ENCODE measurements around the gene RGS21. TPM values are rescaled to one million over a fixed set of nuclear protein-coding genes. Genes with fewer than 3 reads are reported as not detected.
"Not testable (repeated sequence)": the region's sequence is repeated elsewhere in the genome, so short reads cannot be mapped to it uniquely, and the experiment has no call there.

The RGS21 gene
- total RNA-seq (2014; rRNA removed; shearing (Covaris generic); ENCODE audit: low replicate concordance): not detected in 2 replicates

- DNase-seq (ENCODE audit: low read depth): no peak
Measured at GRCh38 chr1:192316942-192317450, at the start of gene RGS21. TSS of gene RGS21 (plus strand) at chr1:192316992. CDS start at chr1:192343037, 26,045 bp downstream.

GRCh38 chr1:192268468-192269052 lies 48.2 kb upstream of the RGS21 start:
- in situ Hi-C loops (cut with HindIII; ENCODE audit: low pct_unique_long_range_greater_than_20kb, low sequenced_read_pairs): no loop called here
- no peak for DNase-seq (ENCODE audit: low read depth)

More at GRCh38 chr1:192316942-192317450, at the start of gene RGS21:
- in situ Hi-C loops (cut with HindIII; ENCODE audit: low pct_unique_long_range_greater_than_20kb, low sequenced_read_pairs): no loop called here

DNA sequence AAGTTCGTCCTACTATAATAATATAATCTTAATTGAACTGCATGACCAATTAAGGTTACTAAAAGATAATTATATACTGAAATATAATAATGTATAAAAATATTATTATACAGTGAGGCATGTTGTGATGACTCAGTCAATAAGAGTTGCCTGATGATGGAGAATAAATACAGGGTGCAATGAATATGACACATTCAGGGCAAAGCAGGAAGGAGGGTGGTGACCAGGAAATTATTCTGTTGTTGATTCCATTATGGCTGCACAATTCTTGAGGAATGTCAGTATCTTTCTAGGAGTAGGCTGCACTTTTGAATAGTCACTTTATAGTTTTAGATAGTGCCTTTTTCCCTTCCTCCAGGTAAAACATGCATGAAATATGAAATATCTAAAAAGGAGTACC lies 46.4 kb upstream of the RGS21 start:
- DNase-seq (ENCODE audit: low read depth): no peak
- in situ Hi-C loops (cut with HindIII; ENCODE audit: low pct_unique_long_range_greater_than_20kb, low sequenced_read_pairs): no loop called here

DNA sequence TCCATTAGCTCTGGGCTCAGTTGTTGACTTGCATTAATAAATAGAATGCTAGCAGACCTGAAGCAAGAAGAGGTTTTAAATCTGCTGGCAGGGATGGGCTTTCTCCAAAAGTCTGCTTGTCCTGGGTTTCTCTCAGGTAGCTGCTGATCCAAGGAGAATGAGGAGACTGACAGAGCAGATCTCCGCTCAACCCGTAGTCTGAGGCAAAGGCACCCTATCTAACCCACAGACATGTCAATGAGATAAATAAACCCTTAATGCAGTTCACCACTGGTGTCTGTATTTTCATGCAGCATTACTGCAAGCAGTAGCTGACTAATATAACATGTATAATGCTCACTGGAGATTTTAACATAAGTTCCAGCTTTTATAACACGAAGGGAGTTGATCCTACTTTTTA lies 44.1 kb upstream of the RGS21 start:
- DNase-seq (ENCODE audit: low read depth): no peak
- in situ Hi-C loops (cut with HindIII; ENCODE audit: low pct_unique_long_range_greater_than_20kb, low sequenced_read_pairs): no loop called here

DNA sequence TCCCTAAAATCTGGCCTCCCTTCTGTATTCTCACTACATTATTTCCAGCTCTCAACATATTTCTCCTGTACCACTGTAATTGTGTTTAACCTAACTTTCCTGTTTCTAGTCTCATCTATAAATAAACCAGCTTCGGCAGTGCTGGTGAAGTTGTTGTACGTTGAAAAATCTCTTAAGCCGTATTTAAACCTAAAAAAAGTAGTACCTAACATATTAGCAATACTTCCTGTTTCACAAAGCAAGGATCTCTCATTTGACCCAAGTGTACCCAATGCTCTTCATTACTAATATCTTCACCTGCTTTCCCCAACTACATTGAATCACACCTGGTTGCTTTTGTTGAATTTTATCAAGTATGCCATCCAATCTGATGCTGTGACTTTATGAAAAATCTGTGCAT lies 42.2 kb upstream of the RGS21 start:
- DNase-seq (ENCODE audit: low read depth): no peak
- in situ Hi-C loops (cut with HindIII; ENCODE audit: low pct_unique_long_range_greater_than_20kb, low sequenced_read_pairs): no loop called here

DNA sequence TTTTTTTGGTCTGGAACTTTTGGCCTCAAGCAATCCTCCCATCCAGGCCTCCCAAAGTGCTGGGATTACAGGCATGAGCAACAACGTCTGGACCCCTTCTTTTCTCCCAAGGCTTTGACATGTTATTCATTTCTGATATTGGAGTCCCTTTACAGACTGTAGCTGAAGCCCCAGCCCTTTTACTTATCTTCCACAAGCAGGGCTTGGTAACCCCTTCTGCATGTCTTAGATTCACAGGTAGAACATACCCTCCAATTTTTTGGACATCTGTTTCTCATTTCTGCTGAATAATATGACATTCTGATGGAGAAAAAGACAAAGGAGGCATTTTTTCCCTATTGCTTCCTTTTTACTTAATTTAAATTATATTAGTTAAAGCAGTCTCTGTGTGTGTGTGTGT lies 39.2 kb upstream of the RGS21 start:
- in situ Hi-C loops (cut with HindIII; ENCODE audit: low pct_unique_long_range_greater_than_20kb, low sequenced_read_pairs): no loop called here
- no peak for DNase-seq (ENCODE audit: low read depth)

- in situ Hi-C loops (cut with HindIII; ENCODE audit: low pct_unique_long_range_greater_than_20kb, low sequenced_read_pairs): no loop called here
- DNase-seq (ENCODE audit: low read depth): no peak
Measured at GRCh38 chr1:192284927-192285326, 31.9 kb upstream of the RGS21 start.

DNA sequence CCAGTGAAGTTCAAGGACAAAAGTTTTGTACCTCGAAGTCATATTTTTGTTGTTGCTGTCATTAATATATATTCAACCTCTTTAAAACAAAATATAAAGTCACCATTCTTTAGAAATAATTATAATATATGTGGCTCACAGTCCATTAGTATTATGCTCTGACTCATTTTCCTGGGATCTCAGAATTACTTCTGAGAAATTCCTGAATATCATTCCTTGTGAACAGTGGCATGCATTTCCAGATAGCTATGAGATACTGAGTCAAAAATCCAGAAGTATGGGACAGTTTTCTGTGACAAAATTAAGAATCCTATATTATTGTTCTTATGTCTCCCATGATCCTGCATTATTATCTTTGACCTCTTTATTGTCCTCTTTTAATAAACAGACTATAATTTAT lies 13.8 kb upstream of the RGS21 start:
- in situ Hi-C loops (cut with HindIII; ENCODE audit: low pct_unique_long_range_greater_than_20kb, low sequenced_read_pairs): no loop called here
- no peak for DNase-seq (ENCODE audit: low read depth)

DNA sequence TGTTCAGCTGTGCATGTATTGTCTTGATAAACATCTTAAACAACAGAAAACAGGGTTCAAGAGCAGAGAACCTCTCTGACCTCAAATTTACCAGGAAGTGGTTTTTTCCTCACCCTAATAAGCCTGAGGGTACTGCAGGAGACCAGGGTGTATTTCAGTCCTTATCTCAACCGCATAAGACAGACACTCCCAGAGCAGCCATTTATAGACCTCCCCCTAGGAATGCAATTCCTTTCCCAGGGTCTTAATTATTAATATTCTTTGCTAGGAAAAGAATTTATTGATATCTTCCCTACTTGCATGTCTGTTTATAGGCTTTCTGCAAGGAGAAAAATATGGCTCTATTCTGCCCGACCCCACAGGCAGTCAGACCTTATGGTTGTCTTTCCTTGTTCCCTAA lies 8.5 kb upstream of the RGS21 start:
- DNase-seq (ENCODE audit: low read depth); in situ Hi-C loops (cut with HindIII; ENCODE audit: low pct_unique_long_range_greater_than_20kb, low sequenced_read_pairs): not testable (repeated sequence)

DNA sequence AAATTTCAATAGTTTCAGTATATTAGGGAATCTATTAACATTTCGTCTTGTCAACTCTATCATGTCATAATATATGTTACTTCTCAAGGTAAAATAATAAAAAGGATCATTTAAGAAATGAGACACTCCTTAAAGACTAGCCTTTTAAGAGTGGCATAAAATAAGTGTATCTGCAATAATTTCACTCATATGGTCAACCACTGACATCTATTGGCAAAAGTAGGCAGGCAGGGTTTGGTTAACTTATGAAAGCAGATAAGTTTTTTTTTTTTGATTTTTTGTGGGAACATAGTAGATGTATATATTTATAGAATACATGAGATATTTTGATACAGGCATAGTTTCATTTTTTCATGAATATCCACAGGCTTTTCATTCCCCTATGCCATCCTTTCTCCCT lies 5.5 kb upstream of the RGS21 start:
- no peak for DNase-seq (ENCODE audit: low read depth)
- in situ Hi-C loops (cut with HindIII; ENCODE audit: low pct_unique_long_range_greater_than_20kb, low sequenced_read_pairs): no loop called here

GRCh38 chr1:192327997-192328396 lies 11.2 kb downstream of the RGS21 start:
- in situ Hi-C loops (cut with HindIII; ENCODE audit: low pct_unique_long_range_greater_than_20kb, low sequenced_read_pairs): no loop called here
- no peak for DNase-seq (ENCODE audit: low read depth)

- DNase-seq (ENCODE audit: low read depth): no peak
- in situ Hi-C loops (cut with HindIII; ENCODE audit: low pct_unique_long_range_greater_than_20kb, low sequenced_read_pairs): no loop called here
Measured at GRCh38 chr1:192342842-192343241, 26.1 kb downstream of the RGS21 start.

- no peak for DNase-seq (ENCODE audit: low read depth)
- in situ Hi-C loops (cut with HindIII; ENCODE audit: low pct_unique_long_range_greater_than_20kb, low sequenced_read_pairs): no loop called here
Measured at GRCh38 chr1:192343344-192343743, 26.6 kb downstream of the RGS21 start.

GRCh38 chr1:192349314-192349713 lies 32.5 kb downstream of the RGS21 start:
- in situ Hi-C loops (cut with HindIII; ENCODE audit: low pct_unique_long_range_greater_than_20kb, low sequenced_read_pairs): no loop called here
- no peak for DNase-seq (ENCODE audit: low read depth)

- in situ Hi-C loops (cut with HindIII; ENCODE audit: low pct_unique_long_range_greater_than_20kb, low sequenced_read_pairs): no loop called here
- DNase-seq (ENCODE audit: low read depth): no peak
Measured at GRCh38 chr1:192350356-192350755, 33.6 kb downstream of the RGS21 start.

DNA sequence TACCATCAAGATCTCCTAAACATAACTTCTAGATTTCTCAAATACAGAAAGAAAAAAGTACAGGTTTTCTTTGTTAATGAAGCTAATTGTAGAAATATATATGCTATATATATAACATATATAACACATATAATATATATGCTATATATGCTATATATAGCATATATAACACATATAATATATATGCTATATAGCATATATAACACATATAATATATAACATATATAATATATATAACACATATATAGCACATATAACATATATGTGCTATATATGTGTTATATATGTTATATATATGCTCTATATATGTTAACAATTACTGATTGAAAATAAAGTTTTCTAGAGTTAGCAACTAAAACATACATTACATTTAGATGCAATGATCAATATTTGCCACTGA lies 34.8 kb downstream of the RGS21 start:
- no peak for DNase-seq (ENCODE audit: low read depth)
- in situ Hi-C loops (cut with HindIII; ENCODE audit: low pct_unique_long_range_greater_than_20kb, low sequenced_read_pairs): no loop called here

DNA sequence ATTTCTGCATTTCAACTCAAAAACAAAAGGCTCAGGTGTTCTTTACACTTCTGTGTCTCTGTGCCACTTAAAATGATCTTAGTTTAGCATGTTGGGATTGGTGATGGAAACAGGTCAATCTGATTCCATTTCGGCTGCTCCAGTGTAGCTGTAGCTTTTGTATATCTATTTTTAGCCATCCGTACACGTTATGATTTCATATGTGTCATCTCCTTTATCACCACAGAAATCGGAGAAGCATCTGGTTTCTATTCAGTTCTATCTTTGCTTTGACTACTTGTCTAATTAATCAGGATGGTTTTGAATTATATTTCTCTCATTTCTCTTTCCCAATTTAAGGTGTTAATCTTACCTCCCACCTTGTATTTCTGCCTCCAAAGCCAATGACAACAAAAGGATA lies 41.1 kb downstream of the RGS21 start:
- DNase-seq (ENCODE audit: low read depth): no peak
- in situ Hi-C loops (cut with HindIII; ENCODE audit: low pct_unique_long_range_greater_than_20kb, low sequenced_read_pairs): no loop called here

DNA sequence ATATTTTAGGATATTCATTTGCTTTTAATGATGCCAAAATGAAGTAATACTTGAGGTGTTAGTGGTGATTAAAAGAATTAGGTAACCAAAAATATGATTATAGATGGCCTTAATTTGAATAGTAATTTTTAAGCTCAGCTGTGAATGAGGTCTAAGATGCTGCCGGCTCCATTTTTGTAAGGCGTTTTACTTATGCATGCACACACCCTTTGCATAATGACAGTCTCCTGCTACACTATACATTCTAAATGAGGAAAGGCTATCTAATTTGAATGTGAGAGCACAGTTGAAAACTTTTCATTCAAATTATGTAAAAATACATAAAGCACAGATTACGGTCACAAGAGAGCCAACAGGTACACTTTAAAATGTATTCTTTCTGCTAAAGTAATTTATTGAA lies 41.6 kb downstream of the RGS21 start:
- in situ Hi-C loops (cut with HindIII; ENCODE audit: low pct_unique_long_range_greater_than_20kb, low sequenced_read_pairs): no loop called here

GRCh38 chr1:192358822-192359221 lies 42.0 kb downstream of the RGS21 start:
- in situ Hi-C loops (cut with HindIII; ENCODE audit: low pct_unique_long_range_greater_than_20kb, low sequenced_read_pairs): no loop called here
- no peak for DNase-seq (ENCODE audit: low read depth)

More for the DNA sequence above, 41.6 kb downstream of the RGS21 start:
- DNase-seq (ENCODE audit: low read depth): no peak

- in situ Hi-C loops (cut with HindIII; ENCODE audit: low pct_unique_long_range_greater_than_20kb, low sequenced_read_pairs): no loop called here
- DNase-seq (ENCODE audit: low read depth): no peak
Measured at GRCh38 chr1:192363177-192363576, 46.4 kb downstream of the RGS21 start.

Data from Caki2 (cell line).